Measurements from ENCODE around the gene PPM1B.

DNA sequence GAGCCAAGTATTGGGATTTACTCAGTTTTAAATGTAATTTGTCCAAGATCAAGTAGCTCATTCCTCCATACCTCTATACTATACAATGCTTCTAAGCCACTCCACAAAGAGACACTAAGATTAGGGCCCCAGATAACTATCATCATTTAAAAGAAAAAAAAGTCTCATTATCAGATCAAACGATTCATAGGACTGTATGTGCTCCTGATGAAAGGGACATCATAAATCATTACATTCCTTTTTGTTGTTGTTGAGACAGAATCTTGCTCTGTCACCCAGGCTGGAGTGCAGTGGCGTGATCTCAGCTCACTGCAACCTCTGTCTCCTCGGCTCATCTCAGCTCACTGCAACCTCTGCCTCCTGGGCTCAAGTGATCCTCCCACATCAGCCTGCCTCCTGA, 104.4 kb downstream of the PPM1B start:
- TF ChIP-seq, protein P1, sequence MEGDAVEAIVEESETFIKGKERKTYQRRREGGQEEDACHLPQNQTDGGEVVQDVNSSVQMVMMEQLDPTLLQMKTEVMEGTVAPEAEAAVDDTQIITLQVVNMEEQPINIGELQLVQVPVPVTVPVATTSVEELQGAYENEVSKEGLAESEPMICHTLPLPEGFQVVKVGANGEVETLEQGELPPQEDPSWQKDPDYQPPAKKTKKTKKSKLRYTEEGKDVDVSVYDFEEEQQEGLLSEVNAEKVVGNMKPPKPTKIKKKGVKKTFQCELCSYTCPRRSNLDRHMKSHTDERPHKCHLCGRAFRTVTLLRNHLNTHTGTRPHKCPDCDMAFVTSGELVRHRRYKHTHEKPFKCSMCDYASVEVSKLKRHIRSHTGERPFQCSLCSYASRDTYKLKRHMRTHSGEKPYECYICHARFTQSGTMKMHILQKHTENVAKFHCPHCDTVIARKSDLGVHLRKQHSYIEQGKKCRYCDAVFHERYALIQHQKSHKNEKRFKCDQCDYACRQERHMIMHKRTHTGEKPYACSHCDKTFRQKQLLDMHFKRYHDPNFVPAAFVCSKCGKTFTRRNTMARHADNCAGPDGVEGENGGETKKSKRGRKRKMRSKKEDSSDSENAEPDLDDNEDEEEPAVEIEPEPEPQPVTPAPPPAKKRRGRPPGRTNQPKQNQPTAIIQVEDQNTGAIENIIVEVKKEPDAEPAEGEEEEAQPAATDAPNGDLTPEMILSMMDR (IDR thresholded peaks at IDR 0.05), result no peak
- TF ChIP-seq EZH2 (IDR thresholded peaks at IDR 0.05; ENCODE audit: borderline replicate concordance, insufficient read depth, low read depth, low read length, poor library complexity, severe bottlenecking), result no peak
